ENCODE data around the gene GPHB5.
A peak's percentile ranks its signal among the peaks of the same experiment; 100 is the strongest.
"Not testable (repeated sequence)": the region's sequence is repeated elsewhere in the genome, so short reads cannot be mapped to it uniquely, and the experiment has no call there.

The GPHB5 gene

DNA sequence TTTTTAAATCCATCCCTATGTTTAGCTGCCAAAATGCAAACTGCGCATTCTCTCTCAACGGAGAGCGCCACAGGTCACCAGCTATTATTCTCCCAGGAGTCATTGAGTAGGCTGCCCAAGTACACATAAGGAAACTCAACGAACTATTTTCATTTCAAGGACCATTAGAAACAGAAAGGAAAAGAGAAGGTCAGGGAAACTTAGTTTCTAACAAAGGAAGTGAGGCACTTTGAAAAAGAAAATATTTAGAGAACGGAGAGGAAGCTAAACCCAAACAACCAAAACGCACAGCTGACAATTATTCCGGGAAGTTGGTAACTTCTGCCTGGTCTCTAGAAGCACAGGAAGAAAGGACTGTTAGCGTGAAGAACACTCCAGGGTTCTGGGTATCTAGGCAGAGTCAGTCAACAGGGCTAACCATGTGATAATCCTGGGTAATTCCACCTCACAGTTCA, 23.5 kb downstream of the GPHB5 start:
- DNase-seq (ENCODE audit: low read depth), result no peak

DNA sequence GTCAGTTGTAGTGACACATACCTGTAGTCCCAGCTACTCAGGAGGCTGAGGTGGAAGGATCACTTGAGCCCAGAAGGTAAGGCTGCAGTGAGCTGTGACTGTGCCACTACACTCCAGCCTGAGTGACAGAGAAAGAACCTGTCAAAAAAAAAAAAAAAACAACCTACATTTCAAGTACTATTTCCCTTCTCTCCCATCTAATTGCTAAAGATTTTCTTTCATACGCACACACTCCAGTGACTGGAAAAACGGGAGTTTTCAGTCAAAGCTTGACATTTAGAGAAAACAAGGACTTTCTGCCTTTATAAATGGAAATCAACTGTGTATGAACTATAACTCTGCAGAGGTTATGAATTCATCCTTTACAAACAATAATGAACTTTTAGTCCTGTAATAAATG, 25.9 kb downstream of the GPHB5 start:
- DNase-seq (ENCODE audit: low read depth), result no peak

GRCh38 chr14:63290741-63291430, 27.8 kb downstream of the GPHB5 start:
- no peak for DNase-seq (ENCODE audit: low read depth)

DNA sequence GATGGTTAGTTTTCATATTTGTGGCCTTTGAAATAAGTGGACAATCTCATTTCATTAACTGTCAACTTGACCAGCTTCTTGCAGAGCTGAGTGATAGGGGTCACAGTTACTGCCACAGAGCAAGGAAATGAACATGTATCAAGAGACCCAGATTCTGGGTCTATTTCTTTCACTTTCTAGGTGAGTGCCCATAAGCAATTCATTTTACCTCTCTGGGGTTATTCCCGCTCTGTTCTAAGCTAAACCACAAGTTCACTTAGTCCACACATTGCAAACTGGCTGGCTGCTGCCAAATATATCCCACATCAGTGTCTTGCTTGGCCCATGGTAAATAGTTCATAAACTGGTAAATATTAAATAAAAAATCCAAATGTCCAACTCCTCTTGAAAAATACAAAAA, 29.9 kb downstream of the GPHB5 start:
- no peak for DNase-seq (ENCODE audit: low read depth)

DNA sequence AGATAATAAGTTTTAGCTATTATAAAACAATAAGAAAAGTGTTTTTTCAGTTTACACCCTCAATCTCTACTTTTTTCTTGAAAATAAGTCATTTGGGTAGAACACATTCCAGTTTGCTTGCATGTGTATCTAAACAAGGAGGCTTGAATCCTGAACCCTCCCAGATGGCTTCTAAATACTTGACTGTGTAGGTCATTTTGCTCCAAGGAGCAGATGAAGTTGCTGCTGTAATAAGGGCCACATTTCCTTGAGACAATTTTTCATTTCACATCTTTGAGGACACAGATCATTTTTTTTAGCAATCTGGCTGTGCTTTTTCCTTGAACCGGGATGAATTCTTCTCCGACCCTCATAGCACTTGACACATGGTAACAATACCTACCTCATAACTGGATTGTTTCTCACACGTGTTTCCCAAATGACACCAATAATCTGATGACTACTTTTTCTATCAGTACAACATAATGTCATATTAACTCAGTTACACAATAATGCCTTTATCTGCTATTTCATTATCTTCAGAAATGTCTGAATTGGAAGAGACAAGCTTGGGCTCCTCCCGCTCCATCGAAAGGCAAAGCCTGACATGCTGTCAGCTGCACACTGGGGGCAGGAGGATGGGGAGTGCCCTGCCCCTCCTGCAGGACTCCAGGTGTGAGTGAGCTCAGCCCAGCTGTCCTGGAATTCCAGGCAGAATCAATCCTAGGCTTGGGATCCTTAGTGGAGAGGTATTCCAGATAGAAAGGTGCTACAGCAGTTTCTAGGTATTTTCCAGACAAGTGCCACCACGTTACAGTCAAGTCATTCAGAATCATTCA, 30.9 kb downstream of the GPHB5 start:
- DNase-seq (ENCODE audit: low read depth), result no peak

DNA sequence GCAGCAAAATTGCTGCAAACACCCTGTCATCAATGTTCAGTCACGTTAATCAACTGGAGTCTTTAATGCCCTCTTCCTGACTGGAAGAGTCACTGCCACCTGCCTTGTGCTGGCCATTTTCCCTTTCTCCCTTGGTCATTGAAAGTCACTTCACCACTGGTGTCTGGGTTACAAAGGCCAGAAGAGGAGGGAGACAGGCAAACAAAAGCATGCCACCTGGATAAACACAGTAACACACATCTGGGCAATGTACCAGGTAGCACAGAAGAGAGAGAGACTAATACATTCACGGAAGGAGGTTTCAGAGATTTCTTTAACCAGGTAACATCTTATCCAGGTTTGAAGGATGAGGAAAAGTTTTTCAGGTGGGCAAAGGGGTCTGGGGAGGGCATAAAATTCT, 32.7 kb downstream of the GPHB5 start:
- DNase-seq (ENCODE audit: low read depth), result no peak

GRCh38 chr14:63283884-63284248, 34.9 kb downstream of the GPHB5 start:
- DNase-seq (ENCODE audit: low read depth), result no peak

GRCh38 chr14:63282997-63283883, 35.5 kb downstream of the GPHB5 start:
- DNase-seq (ENCODE audit: low read depth), result no peak

DNA sequence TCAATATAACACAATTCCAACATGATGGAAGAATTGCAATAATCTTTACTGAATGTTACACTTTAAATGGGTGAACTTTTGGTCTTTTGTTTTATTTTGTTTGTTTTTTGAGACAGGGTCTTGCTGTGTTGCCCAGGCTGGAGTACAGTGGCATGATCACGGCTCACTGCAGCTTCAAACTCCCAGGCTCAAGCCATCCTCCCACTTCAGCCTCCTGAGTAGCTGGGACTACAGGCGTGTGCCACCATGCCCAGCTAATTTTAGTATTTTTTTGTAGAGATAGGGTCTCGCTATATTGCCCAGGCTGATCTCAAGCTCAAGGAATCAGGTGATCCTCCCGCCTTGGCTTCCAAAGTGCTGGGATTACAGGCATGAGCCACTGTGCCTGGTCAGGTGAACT, 38.8 kb downstream of the GPHB5 start:
- DNase-seq (ENCODE audit: low read depth), result not testable (repeated sequence)

DNA sequence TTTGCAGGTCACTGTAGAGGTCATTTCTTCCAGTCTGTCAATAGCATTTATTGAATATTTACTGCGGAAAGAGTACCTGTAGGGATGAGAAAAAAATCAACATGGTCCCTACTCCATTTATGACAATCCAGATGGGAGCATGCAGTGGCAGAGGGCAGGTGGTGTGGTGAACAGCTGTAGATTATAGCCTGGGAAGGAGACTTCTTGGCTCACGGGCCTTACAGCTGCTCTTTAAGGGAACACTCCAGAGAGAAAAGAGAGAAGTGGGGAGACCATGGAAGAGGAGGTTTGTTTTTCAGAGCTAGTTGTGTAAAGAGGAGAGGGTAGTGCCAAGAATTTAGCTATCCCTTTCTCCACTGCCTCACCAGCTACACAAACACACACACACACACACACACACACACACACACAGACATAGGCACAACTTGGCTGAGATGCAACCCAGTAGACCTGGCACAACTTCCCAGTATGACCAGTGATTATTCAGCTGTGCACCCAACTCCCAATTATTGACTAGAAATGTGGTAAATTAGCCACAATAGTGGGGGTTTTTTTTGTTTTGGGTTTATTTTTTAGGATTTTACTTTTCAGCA, 41.0 kb downstream of the GPHB5 start:
- no peak for DNase-seq (ENCODE audit: low read depth)

- peak; percentile 24 for DNase-seq (ENCODE audit: low read depth)
Observed at GRCh38 chr14:63276492-63277342, 42.0 kb downstream of the GPHB5 start.

DNA sequence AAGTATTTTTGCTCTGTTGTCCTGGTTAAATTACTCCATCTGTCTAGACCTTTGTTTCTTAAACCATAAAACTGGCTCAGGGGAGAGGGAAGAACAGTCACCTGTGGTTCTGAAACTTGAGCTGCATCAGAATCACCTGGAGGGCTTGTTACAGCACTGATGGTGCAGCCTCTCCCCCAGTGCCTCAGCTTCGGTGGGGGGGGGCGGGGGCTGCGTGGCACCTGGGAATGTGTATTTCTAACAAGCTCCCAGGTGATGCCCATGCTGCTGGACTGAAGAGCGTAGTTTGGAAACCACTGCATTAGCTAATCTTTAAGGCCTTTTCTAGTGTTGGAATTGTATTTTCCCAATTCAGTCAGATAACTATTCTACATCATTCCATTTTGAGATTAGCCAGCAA, 42.7 kb downstream of the GPHB5 start:
- DNase-seq (ENCODE audit: low read depth), result no peak

- DNase-seq (ENCODE audit: low read depth), result no peak
Observed at GRCh38 chr14:63275611-63276010, 43.1 kb downstream of the GPHB5 start.

DNA sequence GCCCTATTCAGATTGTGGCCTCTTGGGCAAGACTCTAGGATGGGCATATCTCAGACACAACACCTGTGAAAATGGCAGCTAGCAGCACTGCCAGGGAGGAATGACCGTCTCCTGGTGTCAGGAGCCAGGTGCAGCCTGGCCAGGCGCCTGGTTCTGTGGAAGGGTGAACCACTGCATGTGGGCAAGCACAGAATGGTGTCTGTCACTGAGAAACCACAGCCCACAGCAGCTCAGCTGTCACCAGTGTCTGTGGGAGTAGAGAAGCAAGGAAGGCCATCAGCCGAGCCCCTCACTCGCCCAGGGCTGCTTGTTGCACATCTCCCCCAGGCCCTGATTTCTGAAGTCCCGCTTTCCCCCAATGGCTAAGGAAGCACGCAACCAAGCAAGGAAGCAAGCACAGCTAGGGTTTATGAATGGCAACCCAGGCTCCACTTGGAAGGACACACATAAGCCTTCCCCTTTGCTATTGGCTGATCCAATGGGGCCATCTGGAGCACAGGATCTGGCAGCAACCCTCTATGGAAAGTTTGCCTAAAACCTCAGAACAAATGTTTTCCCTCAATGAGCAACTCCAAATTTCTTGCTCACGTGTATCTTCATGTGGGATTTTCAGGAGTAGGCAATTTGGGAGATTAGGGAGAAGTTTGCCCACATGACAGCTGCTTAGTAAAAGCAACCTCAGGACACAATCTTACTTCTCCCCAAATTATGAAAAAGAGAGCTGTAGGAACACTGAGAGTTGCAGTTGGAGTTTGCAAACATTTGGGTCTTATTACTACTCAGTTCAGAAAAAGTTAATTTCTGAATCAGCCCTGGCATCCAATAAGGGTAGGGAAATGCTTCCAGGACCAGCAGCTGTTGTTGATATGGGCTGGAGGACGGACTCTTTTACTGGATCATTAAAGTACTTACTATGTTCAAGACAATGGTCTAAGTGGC, 44.7 kb downstream of the GPHB5 start:
- DNase-seq (ENCODE audit: low read depth), result no peak

DNA sequence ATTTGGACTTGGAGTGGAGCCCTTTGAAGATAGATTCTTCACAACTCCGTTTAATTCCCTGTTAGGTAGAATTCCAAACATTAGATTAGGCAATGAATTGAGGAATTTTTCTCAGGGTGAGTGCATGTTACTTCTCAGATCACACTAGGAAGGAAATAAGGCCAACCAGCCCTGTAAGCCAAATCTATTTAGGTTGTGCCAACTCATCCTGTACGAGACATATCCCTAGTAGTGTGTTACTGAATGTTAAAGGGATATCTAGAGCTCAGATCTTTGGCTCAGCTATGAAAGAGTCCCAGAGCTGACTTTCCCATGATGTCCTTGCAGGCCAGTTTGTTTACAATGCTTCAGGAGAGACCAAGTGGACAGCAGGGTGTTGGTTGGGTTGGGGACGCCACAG, 45.6 kb downstream of the GPHB5 start:
- no peak for DNase-seq (ENCODE audit: low read depth)

- no peak for DNase-seq (ENCODE audit: low read depth)
Observed at GRCh38 chr14:63269561-63270225, 49.0 kb downstream of the GPHB5 start.

- no peak for DNase-seq (ENCODE audit: low read depth)
Observed at GRCh38 chr14:63268771-63269170, 50.0 kb downstream of the GPHB5 start.

- DNase-seq (ENCODE audit: low read depth), result no peak
Observed at GRCh38 chr14:63267171-63267570, 51.6 kb downstream of the GPHB5 start.

DNA sequence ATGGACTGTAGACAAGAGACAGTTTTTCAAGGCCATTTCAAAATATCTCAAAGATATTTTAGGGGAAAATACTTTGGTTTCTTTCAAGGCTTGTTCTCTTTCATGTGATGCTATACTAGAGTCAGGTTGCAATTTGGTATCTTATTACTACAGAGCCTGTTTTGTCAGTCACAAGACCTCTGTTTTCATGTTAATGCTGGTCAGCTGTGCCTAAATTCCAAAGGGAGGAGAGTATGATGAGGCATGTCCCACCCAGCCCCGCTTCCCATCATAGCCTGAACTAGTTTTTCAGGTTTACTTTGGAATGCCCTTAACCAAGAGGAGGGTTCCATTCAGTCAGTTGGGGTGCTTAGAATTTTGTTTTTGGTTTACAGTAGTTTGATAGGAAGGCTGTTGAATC, 52.6 kb downstream of the GPHB5 start:
- no peak for DNase-seq (ENCODE audit: low read depth)

Measured in fibroblast of the conjunctiva (primary cell).